GM12891 (cell line): ENCODE results near the gene LGALS4.
"Not testable (repeated sequence)": the region's sequence is repeated elsewhere in the genome, so short reads cannot be mapped to it uniquely, and the experiment has no call there.

Source experiments
- DNase-seq: peaks from one replicate; pipeline ENCODE4 v3.0.0; 2011; ENCODE audit warnings: low spot score; ENCODE audit not compliant: insufficient read length
- FAIRE-seq: peaks from 2 replicates; lab custom pipeline; 2011; peaks lifted over from hg19 to GRCh38; lab: Jason Lieb, UNC
- PAX5 ChIP-seq: IDR thresholded peaks from 2 replicates; pipeline ENCODE4 v1.6.1; 2011; ENCODE audit warnings: low read length, moderate library complexity, mild to moderate bottlenecking; ENCODE audit not compliant: insufficient read depth, severe bottlenecking
- POLR2A ChIP-seq: IDR thresholded peaks from 2 replicates; pipeline ENCODE4 v1.6.1; 2011; ENCODE audit warnings: low read depth, low read length, control low read depth
- POLR2AphosphoS5 ChIP-seq: IDR thresholded peaks from 2 replicates; pipeline ENCODE4 v1.6.1; 2011; ENCODE audit warnings: low read depth, low read length, control low read depth
- POU2F2 ChIP-seq: IDR thresholded peaks from 2 replicates; pipeline ENCODE4 v1.6.1; 2011; ENCODE audit warnings: low read depth, mild to moderate bottlenecking, control low read depth, low read length, moderate library complexity
- SPI1 ChIP-seq: IDR thresholded peaks from 2 replicates; pipeline ENCODE4 v1.6.1; 2011; ENCODE audit warnings: low read depth, low read length, control low read depth
- TAF1 ChIP-seq: IDR thresholded peaks from 2 replicates; pipeline ENCODE4 v1.6.1; 2011; ENCODE audit warnings: low read depth, low read length, control low read depth

LGALS4 gene

GRCh38 chr19:38826856-38827551, 14.3 kb upstream of the LGALS4 start:
- DNase-seq (no peak), FAIRE-seq (no peak)
- TF ChIP-seq POU2F2 (no peak), SPI1 (no peak), POLR2AphosphoS5 (no peak), PAX5 (no peak), TAF1 (no peak), POLR2A (no peak)

GRCh38 chr19:38825936-38826335, 13.2 kb upstream of the LGALS4 start:
- not testable (repeated sequence) for FAIRE-seq, DNase-seq

GRCh38 chr19:38821230-38821825, 8.6 kb upstream of the LGALS4 start:
- DNase-seq, FAIRE-seq: not testable (repeated sequence)

GRCh38 chr19:38819231-38819920, 6.6 kb upstream of the LGALS4 start:
- DNase-seq (no peak), FAIRE-seq (no peak)
- TF ChIP-seq PAX5 = no peak
- TF ChIP-seq TAF1 = no peak
- TF ChIP-seq POLR2A = no peak
- TF ChIP-seq SPI1 = no peak
- TF ChIP-seq POLR2AphosphoS5 = no peak
- TF ChIP-seq POU2F2 = no peak

- DNase-seq = no peak
- TF ChIP-seq POLR2A = no peak
- no peak for FAIRE-seq
These were observed 4.3 kb upstream of the LGALS4 start for GRCh38 chr19:38817081-38817480.

- DNase-seq = no peak
- no peak for FAIRE-seq
- TF ChIP-seq TAF1 (no peak), PAX5 (no peak), SPI1 (no peak), POLR2AphosphoS5 (no peak), POLR2A (no peak), POU2F2 (no peak)
These were observed 3.5 kb upstream of the LGALS4 start for GRCh38 chr19:38816131-38816750.

- DNase-seq = no peak
- TF ChIP-seq POLR2A (no peak), PAX5 (no peak), POLR2AphosphoS5 (no peak), SPI1 (no peak), TAF1 (no peak), POU2F2 (no peak)
- FAIRE-seq = no peak
These were observed 2.6 kb upstream of the LGALS4 start for GRCh38 chr19:38815059-38816001.

- DNase-seq, FAIRE-seq: not testable (repeated sequence)
These were observed 1.2 kb upstream of the LGALS4 start for GRCh38 chr19:38813932-38814331.

- no peak for TF ChIP-seq POLR2A
- TF ChIP-seq PAX5 = no peak
- TF ChIP-seq SPI1 = no peak
- TF ChIP-seq POLR2AphosphoS5 = no peak
- no peak for TF ChIP-seq POU2F2
- no peak for TF ChIP-seq TAF1
- FAIRE-seq = no peak
- no peak for DNase-seq
These were observed 578 bp upstream of the LGALS4 start for GRCh38 chr19:38813323-38813722.

- FAIRE-seq (no peak), DNase-seq (no peak)
- TF ChIP-seq PAX5 = no peak
- TF ChIP-seq TAF1 = no peak
- TF ChIP-seq POLR2AphosphoS5 = no peak
- TF ChIP-seq SPI1 = no peak
- TF ChIP-seq POU2F2 = no peak
- TF ChIP-seq POLR2A = no peak
These were observed 520 bp downstream of the LGALS4 start for GRCh38 chr19:38812009-38812840.
